Putamen (tissue), 1 donor: ENCODE measurements around the gene FBXW11.
"Not testable (repeated sequence)": the region's sequence is repeated elsewhere in the genome, so short reads cannot be mapped to it uniquely, and the experiment has no call there.

Experiments
- DNase-seq: peaks from one replicate; pipeline ENCODE4 v3.0.0-alpha.2; 2016; ENCODE audit warnings: low spot score

The FBXW11 gene

GRCh38 chr5:171954721-171955120 lies 51.7 kb downstream of the FBXW11 start:
- DNase-seq = no peak

- no peak for DNase-seq
These were observed 52.4 kb downstream of the FBXW11 start for GRCh38 chr5:171953860-171954701.

GRCh38 chr5:171952021-171952420 lies 54.4 kb downstream of the FBXW11 start:
- no peak for DNase-seq

- DNase-seq = no peak
These were observed 55.2 kb downstream of the FBXW11 start for GRCh38 chr5:171951218-171951617.

DNA sequence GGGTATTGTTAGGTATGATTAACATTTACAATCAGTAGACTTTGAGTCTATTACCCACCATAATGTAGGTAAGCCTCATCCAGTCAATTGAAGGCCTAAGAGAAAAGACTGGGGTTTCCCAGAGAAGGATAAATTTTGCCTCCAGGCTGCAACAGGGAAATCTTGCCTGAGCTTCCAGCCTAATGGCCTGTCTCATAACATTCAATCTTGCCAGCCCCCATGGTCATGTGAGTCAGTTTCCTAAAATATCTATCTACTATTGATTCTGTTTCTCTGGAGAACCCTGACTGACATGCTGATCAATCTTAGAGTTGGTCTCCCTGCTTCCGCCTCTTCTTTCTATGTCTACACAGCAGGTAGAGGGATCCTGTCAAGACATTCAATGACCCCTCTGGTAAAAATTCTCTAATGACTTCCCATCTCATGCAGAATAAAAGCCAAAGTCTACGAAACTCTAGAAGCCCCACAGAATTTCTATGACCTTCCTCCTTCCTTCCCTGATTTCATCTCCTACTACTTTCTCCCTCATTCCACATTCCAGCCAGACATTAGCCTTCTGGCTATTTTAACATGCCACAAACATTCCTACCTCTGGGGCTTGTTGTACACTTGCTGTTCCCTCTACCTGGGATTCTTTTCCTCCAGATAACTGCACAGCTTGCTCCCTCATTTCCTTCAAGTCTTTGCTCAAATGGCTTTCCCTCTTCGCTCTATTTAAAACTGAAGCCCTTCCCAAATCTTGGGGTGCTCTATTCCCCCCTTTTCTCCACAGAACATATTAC lies 60.2 kb downstream of the FBXW11 start:
- no peak for DNase-seq

DNA sequence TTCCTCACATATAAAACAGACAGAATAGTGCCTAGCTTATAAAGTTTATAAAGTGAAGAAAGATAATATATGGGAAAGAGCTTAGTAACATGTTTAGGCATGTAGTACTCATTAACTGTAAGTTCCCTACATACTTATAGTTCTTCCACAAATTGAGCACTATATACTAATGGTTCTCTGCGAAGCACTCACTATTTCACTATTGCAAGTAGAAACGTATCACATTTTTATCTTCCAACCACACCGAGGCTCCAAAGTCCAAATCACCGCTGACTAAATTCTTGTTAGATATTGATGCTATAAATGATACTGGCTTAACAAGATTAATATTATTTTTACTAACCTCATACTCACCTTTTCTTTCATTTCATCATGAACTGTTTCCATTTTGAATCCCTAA lies 61.0 kb downstream of the FBXW11 start:
- DNase-seq = no peak

DNA sequence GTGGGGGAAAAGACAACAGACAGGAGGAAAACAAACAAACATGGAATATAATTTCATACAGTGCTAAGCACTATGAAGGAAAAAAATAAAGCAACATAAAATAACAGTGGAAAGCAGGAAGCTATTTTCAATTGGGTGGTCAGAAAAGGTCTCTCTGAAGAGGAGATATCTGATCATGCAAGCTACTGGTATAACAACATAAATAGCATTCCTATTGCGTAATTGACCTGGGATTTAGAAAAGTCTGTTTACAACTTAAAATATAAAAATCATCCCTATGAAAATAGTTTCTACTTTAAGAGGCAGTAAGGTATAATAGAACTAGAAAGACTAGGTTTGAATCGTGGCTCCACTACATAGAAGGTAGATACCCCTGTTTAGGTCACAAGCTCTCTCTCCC lies 61.4 kb downstream of the FBXW11 start:
- no peak for DNase-seq

DNA sequence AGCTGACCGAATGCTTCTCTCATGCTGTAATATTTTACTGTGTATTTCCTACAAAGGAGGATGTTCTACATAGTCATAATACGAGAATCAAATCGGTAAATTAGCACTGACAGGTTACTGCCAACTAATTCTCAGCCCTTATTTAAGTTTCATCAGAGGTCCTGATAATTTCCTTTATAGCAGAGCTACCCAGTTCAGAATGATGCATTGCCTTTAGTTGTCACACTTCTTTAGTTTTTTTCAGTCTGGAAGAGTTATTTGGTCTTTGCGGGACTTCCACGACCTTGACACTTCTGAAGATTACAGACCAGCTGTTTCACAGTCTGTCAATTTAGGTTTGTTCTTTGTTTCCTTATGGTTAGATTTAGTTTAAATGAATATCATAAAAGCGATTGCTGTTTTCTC lies 64.3 kb downstream of the FBXW11 start:
- not testable (repeated sequence) for DNase-seq

- DNase-seq = not testable (repeated sequence)
These were observed 64.8 kb downstream of the FBXW11 start for GRCh38 chr5:171941675-171942074.

DNA sequence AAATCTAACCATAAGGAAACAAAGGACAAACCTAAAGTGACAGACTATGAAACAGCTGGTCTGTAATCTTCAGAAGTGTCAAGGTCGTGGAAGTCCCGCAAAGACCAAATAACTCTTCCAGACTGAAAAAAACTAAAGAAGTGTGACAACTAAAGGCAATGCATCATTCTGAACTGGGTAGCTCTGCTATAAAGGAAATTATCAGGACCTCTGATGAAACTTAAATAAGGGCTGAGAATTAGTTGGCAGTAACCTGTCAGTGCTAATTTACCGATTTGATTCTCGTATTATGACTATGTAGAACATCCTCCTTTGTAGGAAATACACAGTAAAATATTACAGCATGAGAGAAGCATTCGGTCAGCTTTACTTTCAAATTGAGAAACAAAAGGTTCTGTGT lies 65.2 kb downstream of the FBXW11 start:
- not testable (repeated sequence) for DNase-seq

DNA sequence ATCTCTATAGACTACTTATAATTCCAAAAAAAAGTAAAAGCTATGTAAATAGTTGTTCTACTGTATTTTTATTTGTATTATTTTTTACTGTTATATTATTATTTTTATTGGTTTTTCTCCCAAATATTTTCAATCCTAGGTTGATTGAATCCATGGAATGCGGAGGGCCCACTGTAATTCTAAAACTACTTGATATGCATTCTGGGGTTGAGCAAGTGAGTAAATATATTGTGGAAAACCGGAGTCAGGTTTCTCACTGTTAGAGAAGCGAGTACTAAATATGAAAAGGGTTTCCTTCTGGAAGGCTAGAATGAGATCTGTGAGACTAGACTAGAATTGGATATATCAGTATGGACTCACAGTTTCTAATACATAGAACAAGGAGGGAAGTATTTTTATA lies 66.5 kb downstream of the FBXW11 start:
- DNase-seq = no peak

- DNase-seq = no peak
These were observed 68.1 kb downstream of the FBXW11 start for GRCh38 chr5:171938358-171938757.

DNA sequence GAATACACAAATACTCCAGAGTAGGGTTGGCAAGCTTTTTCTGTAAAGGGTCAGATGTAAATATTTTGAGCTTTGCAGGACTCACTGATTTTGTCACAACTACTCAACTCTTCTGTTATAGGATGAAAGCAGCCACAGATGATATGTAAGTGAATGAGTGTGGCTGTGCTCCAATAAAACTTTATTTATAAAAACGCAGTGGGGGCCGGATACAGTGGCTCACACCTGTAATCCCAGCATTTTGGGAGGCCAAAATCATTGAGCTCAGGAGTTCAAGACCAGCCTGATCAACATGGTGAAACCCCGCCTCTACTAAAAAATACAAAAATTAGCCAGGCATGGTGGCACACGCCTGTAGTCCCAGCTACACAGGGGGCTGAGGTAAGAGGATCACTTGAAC lies 69.1 kb downstream of the FBXW11 start:
- no peak for DNase-seq

- no peak for DNase-seq
These were observed 71.9 kb downstream of the FBXW11 start for GRCh38 chr5:171934586-171934985.

- no peak for DNase-seq
These were observed 75.3 kb downstream of the FBXW11 start for GRCh38 chr5:171931163-171931562.

DNA sequence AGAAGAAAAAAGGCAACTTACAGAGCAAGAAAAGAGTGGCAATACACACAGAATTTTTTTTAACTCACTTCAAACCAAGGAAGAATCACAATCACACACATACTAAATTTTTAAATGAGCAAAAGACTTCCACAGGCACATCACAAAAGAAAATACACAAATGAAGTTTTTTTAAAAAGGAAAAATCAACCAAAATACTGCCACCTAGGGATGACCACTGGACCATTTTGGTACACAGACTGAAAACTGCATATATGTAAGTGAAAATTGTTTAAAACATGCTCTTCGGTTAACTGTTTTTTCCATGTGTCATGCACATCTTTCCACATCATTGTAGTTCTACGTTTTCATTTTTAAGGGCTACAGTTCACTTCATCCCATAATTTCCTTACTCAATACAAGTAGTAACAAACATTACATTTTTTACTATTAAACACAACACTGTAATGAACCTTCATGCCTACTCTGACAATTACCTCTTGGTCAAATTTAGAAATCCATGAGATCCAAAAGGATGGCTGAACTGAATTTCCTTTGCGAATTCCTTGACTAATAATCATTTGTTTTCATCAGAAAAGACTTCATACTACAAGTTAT lies 79.0 kb downstream of the FBXW11 start:
- DNase-seq = no peak

- no peak for DNase-seq
These were observed 80.1 kb downstream of the FBXW11 start for GRCh38 chr5:171926311-171926710.

- DNase-seq = no peak
These were observed 81.8 kb downstream of the FBXW11 start for GRCh38 chr5:171924493-171925122.

- no peak for DNase-seq
These were observed 85.6 kb downstream of the FBXW11 start for GRCh38 chr5:171920765-171921391.

DNA sequence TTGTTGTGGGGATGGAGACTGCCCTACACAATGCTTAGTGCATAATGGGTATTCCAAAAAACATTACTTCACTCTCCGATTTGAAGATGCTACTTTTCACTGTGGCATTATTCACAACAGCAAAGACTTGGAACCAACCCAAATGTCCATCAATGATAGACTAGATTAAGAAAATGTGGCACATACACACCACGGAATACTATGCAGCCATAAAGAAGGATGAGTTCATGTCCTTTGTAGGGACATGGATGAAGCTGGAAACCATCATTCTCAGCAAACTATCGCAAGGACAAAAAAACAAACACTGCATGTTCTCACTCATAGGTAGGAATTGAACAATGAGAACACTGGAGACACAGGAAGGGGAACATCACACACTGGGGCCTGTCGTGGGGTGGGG lies 90.7 kb downstream of the FBXW11 start:
- DNase-seq = not testable (repeated sequence)

GRCh38 chr5:171914726-171915338 lies 91.6 kb downstream of the FBXW11 start:
- DNase-seq = no peak

DNA sequence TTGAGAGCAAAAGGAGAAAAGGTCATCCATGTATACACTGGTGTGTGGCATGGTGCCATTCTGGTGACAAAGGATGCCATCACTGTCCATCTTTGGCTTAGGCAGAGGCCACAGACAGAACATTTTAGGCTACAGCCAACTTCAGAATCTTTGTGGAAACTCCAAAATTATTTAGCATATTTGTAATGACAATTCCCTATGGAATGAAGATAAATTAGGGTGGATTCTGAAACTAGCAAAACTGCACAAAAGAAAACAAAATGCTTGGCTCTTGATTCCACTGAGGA lies 92.5 kb downstream of the FBXW11 start:
- DNase-seq = no peak
